A673 (cell line): ENCODE measurements around the gene COPA. TPM values are rescaled to one million over a fixed set of nuclear protein-coding genes. Genes with fewer than 3 reads are reported as not detected.
A peak's percentile ranks its signal among the peaks of the same experiment; 100 is the strongest.
"Not testable (repeated sequence)": the region's sequence is repeated elsewhere in the genome, so short reads cannot be mapped to it uniquely, and the experiment has no call there.

Experiments used
- Bru-seq: library from RNA; stranded (reverse); fragments of 400-500 nt; gene quantifications from one replicate; lab custom pipeline; 2021; lab: Mats Ljungman, UMichigan
- BruChase-seq, 2 experiments: library from RNA; stranded (reverse); fragments of 400-500 nt; gene quantifications; one replicate each; lab custom pipeline; 2021; lab: Mats Ljungman, UMichigan
- BruUV-seq: library from RNA; stranded (reverse); fragments of 400-500 nt; replicated peaks from 2 replicates; lab custom pipeline; 2021; lab: Mats Ljungman, UMichigan
- CTCF ChIA-PET: fragments of 300-600 bp; sonication (Branson Sonifier 250); formaldehyde crosslinking; loops from one replicate; lab custom pipeline; 2022; ENCODE audit warnings: antibody characterized with exemption; lab: Charles Lee
- POLR2A ChIA-PET: fragments of 300-600 bp; sonication (Branson Sonifier 250); formaldehyde crosslinking; loops from one replicate; lab custom pipeline; 2022; ENCODE audit warnings: antibody characterized with exemption; ENCODE audit not compliant: low non-redundant PET; lab: Charles Lee
- DNase-seq: peaks from one replicate; pipeline ENCODE4 v3.0.0-alpha.2; 2015; ENCODE audit warnings: low spot score
- H3K27ac ChIP-seq: fragments of 200-600 bp; sonication (generic); 2 replicates; pipeline ENCODE4 v1.5.1; 2016; ENCODE audit warnings: mixed run types, low read depth, mild to moderate bottlenecking, mixed read lengths, antibody characterized with exemption, low read length; ENCODE audit not compliant: poor library complexity, severe bottlenecking
- H3K27me3 ChIP-seq: fragments of 200-600 bp; sonication (generic); replicated peaks from 2 replicates; pipeline ENCODE4 v1.6.1; 2017; ENCODE audit warnings: mixed run types, low read depth, mild to moderate bottlenecking, mixed read lengths, antibody characterized with exemption, low read length; ENCODE audit not compliant: insufficient read depth, poor library complexity
- H3K36me3 ChIP-seq: fragments of 200-600 bp; sonication (generic); 2 replicates; pipeline ENCODE4 v1.6.1; 2016; ENCODE audit warnings: mixed run types, mild to moderate bottlenecking, mixed read lengths, antibody characterized with exemption, low read length; ENCODE audit not compliant: insufficient read depth, poor library complexity, severe bottlenecking
- H3K4me1 ChIP-seq: fragments of 200-600 bp; sonication (generic); 2 replicates; pipeline ENCODE4 v1.6.1; 2017; ENCODE audit warnings: mixed run types, mild to moderate bottlenecking, mixed read lengths, antibody characterized with exemption, low read length; ENCODE audit not compliant: insufficient read depth, poor library complexity, severe bottlenecking
- H3K4me3 ChIP-seq: fragments of 200-600 bp; sonication (generic); 2 replicates; pipeline ENCODE4 v1.5.1; 2016; ENCODE audit warnings: low read depth, mixed run types, mild to moderate bottlenecking, mixed read lengths, low read length; ENCODE audit not compliant: poor library complexity, severe bottlenecking
- H3K9me3 ChIP-seq: fragments of 200-600 bp; sonication (generic); 2 replicates; pipeline ENCODE4 v1.6.1; 2016; ENCODE audit warnings: mixed run types, low read depth, mild to moderate bottlenecking, mixed read lengths, antibody characterized with exemption, low read length; ENCODE audit not compliant: poor library complexity, severe bottlenecking
- CTCF ChIP-seq: fragments of 300-800, 200-600 bp; sonication (generic); conservative IDR thresholded peaks from 2 replicates; pipeline ENCODE4 v1.5.1; 2017; ENCODE audit warnings: low read depth, mild to moderate bottlenecking, antibody characterized with exemption, low read length, moderate library complexity, mixed read lengths
- EZH2 ChIP-seq: fragments of 200-600 bp; sonication (generic); IDR thresholded peaks from 2 replicates; pipeline ENCODE4 v1.6.1; 2017; ENCODE audit warnings: borderline replicate concordance, low read depth, mild to moderate bottlenecking, mixed read lengths, antibody characterized with exemption, low read length; ENCODE audit not compliant: poor library complexity, severe bottlenecking
- intact Hi-C: fragments of 100-400 bp; cut with micrococcal nuclease; formaldehyde crosslinking; loops from one replicate; pipeline ENCODE4 v1.10.0; 2022; ENCODE audit not compliant: unreplicated experiment
- long read RNA-seq: library from polyadenylated mRNA; stranded (forward); transcript quantifications from one replicate; pipeline ENCODE4 v2.0.0, GENCODE V29; 2022
- total RNA-seq: library from RNA; stranded (reverse); gene quantifications from 2 replicates; pipeline ENCODE4 v1.2.3, GENCODE V29; 2021

Gene COPA
- 134 and 166 TPM in 2 replicates for total RNA-seq
- Bru-seq, nascent RNA: percentile 91 among the genes with signal in this experiment
- BruChase-seq, experiment 1, labeled RNA remaining after a 2-hour chase: percentile 94 among the genes with signal in this experiment
- BruChase-seq, experiment 2, labeled RNA remaining after a 6-hour chase: percentile 92 among the genes with signal in this experiment
- long read RNA-seq, full-length matches to known transcripts: 246 of 330 reads
- long read RNA-seq, partial matches to known transcripts: 66 of 330 reads
- long read RNA-seq, other reads (novel, unspliced or antisense): 18 of 330 reads

GRCh38 chr1:160342953-160343869 lies at the start of gene COPA, which contains the start of gene NCSTN:
Gene COPA, minus strand, starts transcription at chr1:160343250. Its CDS starts 80 bp downstream, at chr1:160343170.
Gene NCSTN, plus strand, starts transcription at chr1:160343383. Its CDS starts 14 bp downstream, at chr1:160343397.
- no peaks in the 10 kb centered on the region for H3K9me3 ChIP-seq
- H3K4me1 ChIP-seq: peaks cover 7% of the 10 kb centered on the region
- H3K36me3 ChIP-seq: peaks cover 33% of the 10 kb centered on the region
- H3K27ac ChIP-seq: peak within 1 kb of the TSS; percentile 92
- ChIA-PET POLR2A (no interaction called here), CTCF (interaction anchor here (0.7 kb wide), 1 partner anchor 424 kb away, joined by 12 read pairs; no protein-coding TSS in a partner anchor)
- H3K4me3 ChIP-seq: peak within 1 kb of the TSS; percentile 80
- intact Hi-C loops: no loop called here
- DNase-seq: peak; percentile 98
- no TSS peak for BruUV-seq
- no peaks in the 10 kb centered on the region for H3K27me3 ChIP-seq
- TF ChIP-seq EZH2: no peak
- TF ChIP-seq CTCF: no peak

GRCh38 chr1:160388406-160388805 lies 45.4 kb upstream of the COPA start:
- H3K4me1 ChIP-seq, H3K36me3 ChIP-seq, H3K27ac ChIP-seq, CTCF ChIA-PET, DNase-seq, H3K27me3 ChIP-seq, intact Hi-C loops, H3K9me3 ChIP-seq, POLR2A ChIA-PET, H3K4me3 ChIP-seq, BruUV-seq: not testable (repeated sequence)

- POLR2A ChIA-PET, H3K27me3 ChIP-seq, H3K4me1 ChIP-seq, CTCF ChIA-PET, DNase-seq, H3K4me3 ChIP-seq, H3K9me3 ChIP-seq, intact Hi-C loops, H3K36me3 ChIP-seq, H3K27ac ChIP-seq, BruUV-seq: not testable (repeated sequence)
Observed at GRCh38 chr1:160384812-160385211, 41.8 kb upstream of the COPA start.
